DND-41 (cell line): Measurements from ENCODE around the gene MTCH1.

Experiments
- ATAC-seq: fragments of 200-7000 bp; cut with Tn5 transposase; 3 replicates; pipeline ENCODE4 v1.9.1; 2021; ENCODE audit warnings: low read depth; ENCODE audit not compliant: insufficient read depth
- DNase-seq: peaks from one replicate; pipeline ENCODE4 v3.0.0-alpha.2; 2020
- H2AFZ ChIP-seq: 2 replicates; pipeline ENCODE4 v1.6.0; 2012; ENCODE audit warnings: low read depth, low read length
- H3K27ac ChIP-seq: 2 replicates; pipeline ENCODE4 v1.5.1; 2012; ENCODE audit warnings: low read length, inconsistent platforms
- H3K27me3 ChIP-seq: fragments of 200-600 bp; sonication (generic); 2 replicates; pipeline ENCODE4 v1.6.0; 2012; ENCODE audit warnings: low read length, mild to moderate bottlenecking, inconsistent platforms; ENCODE audit not compliant: insufficient read depth, poor library complexity
- H3K36me3 ChIP-seq: 2 replicates; pipeline ENCODE4 v1.5.1; 2012; ENCODE audit warnings: low read length, inconsistent platforms; ENCODE audit not compliant: insufficient read depth
- H3K4me1 ChIP-seq: 2 replicates; pipeline ENCODE4 v1.5.1; 2012; ENCODE audit warnings: mild to moderate bottlenecking, low read length; ENCODE audit not compliant: insufficient read depth
- H3K4me2 ChIP-seq: 2 replicates; pipeline ENCODE4 v1.6.0; 2012; ENCODE audit warnings: mild to moderate bottlenecking, moderate library complexity, low read length, inconsistent platforms; ENCODE audit not compliant: insufficient read depth
- H3K4me3 ChIP-seq, 2 experiments: fragments of 200-600 bp in 1 of 2; shearing (Covaris generic) in 1 of 2; 2 replicates each; pipeline ENCODE4 v1.5.1; 2012 to 2016; ENCODE audit warnings: inconsistent platforms in 2 of 2, low read length in 2 of 2, mild to moderate bottlenecking in 2 of 2, low read depth in 1 of 2, moderate library complexity in 1 of 2
- H3K79me2 ChIP-seq: 2 replicates; pipeline ENCODE4 v1.6.0; 2012; ENCODE audit warnings: low read length, inconsistent platforms; ENCODE audit not compliant: insufficient read depth
- H3K9ac ChIP-seq: 2 replicates; pipeline ENCODE4 v1.6.0; 2012; ENCODE audit warnings: low read depth, mild to moderate bottlenecking, inconsistent platforms, low read length, moderate library complexity
- H3K9me3 ChIP-seq: 2 replicates; pipeline ENCODE4 v1.5.1; 2012; ENCODE audit warnings: low read length, moderate library complexity, mild to moderate bottlenecking, inconsistent platforms; ENCODE audit not compliant: insufficient read depth, severe bottlenecking
- H4K20me1 ChIP-seq: 2 replicates; pipeline ENCODE4 v1.6.0; 2012; ENCODE audit warnings: low read length; ENCODE audit not compliant: insufficient read depth
- CTCF ChIP-seq: IDR thresholded peaks from 2 replicates; pipeline ENCODE4 v1.5.1; 2012; ENCODE audit warnings: borderline replicate concordance, low read length, moderate library complexity, mild to moderate bottlenecking; ENCODE audit not compliant: poor library complexity, severe bottlenecking; ENCODE audit errors: extremely low read depth
- EZH2 ChIP-seq: IDR thresholded peaks from 3 replicates; pipeline ENCODE4 v1.6.1; 2012; ENCODE audit warnings: borderline replicate concordance, low read depth, mild to moderate bottlenecking, moderate library complexity, low read length, inconsistent platforms; ENCODE audit not compliant: severe bottlenecking

MTCH1 gene

GRCh38 chr6:36975231-36976006 lies 10.6 kb downstream of the MTCH1 start:
- no peaks in the 10 kb centered on the region for H3K4me1 ChIP-seq

DNA sequence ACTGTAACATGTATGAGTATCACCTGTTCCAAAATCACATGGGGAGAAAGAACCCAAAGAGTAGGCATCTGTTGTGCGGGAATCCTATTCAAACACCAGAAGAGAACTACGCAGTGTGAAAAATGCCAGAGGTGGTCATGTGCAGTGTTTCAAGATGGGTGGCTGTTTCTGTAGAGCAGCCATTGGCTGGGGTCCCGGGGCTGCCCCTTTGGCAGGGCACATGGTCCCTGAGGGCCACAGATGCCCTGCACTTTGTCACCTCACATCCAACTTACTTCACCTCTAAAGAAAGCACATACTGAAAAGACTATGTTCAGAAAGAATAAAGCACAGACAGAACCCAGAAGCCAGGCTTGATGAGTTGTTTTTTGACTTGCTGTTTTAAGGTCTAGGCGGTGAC lies 12.3 kb downstream of the MTCH1 start:
- TF ChIP-seq EZH2 (no peak), CTCF (no peak)
- Histone ChIP-seq H3K27me3 (no peaks in the 10 kb centered on the region), H3K9me3 (no peaks in the 10 kb centered on the region), H2AFZ (no peak overlapping the region), H3K4me1 (no peaks in the 10 kb centered on the region), H3K9ac (no peak overlapping the region), H3K36me3 (peaks cover 100% of the 10 kb centered on the region), H3K27ac (no peak overlapping the region), H3K4me3 (no peak overlapping the region), H4K20me1 (peaks cover 51% of the 10 kb centered on the region), H3K4me2 (no peak overlapping the region), H3K79me2 (peaks cover 21% of the 10 kb centered on the region)
- DNase-seq (no peak), ATAC-seq (no peak)

More at GRCh38 chr6:36975231-36976006, 10.6 kb downstream of the MTCH1 start:
- H4K20me1 ChIP-seq = peaks cover 55% of the 10 kb centered on the region
- TF ChIP-seq CTCF (no peak), EZH2 (no peak)
- no peaks in the 10 kb centered on the region for H3K9me3 ChIP-seq
- no peak overlapping the region for H3K9ac ChIP-seq
- H3K36me3 ChIP-seq = peaks cover 99% of the 10 kb centered on the region
- no peak overlapping the region for H2AFZ ChIP-seq
- H3K4me2 ChIP-seq = no peak overlapping the region
- no peak overlapping the region for H3K4me3 ChIP-seq
- DNase-seq = no peak
- H3K27me3 ChIP-seq = no peaks in the 10 kb centered on the region
- ATAC-seq = no peak
- no peak overlapping the region for H3K27ac ChIP-seq
- peaks cover 39% of the 10 kb centered on the region for H3K79me2 ChIP-seq

- Histone ChIP-seq H3K4me3 (no peak overlapping the region), H4K20me1 (peaks cover 51% of the 10 kb centered on the region), H3K9ac (no peak overlapping the region), H3K4me1 (no peaks in the 10 kb centered on the region), H3K27ac (no peak overlapping the region), H3K9me3 (no peaks in the 10 kb centered on the region), H2AFZ (no peak overlapping the region), H3K79me2 (peaks cover 17% of the 10 kb centered on the region), H3K36me3 (peaks cover 100% of the 10 kb centered on the region), H3K27me3 (no peaks in the 10 kb centered on the region), H3K4me2 (no peak overlapping the region)
- DNase-seq (no peak), ATAC-seq (no peak)
- TF ChIP-seq EZH2 = no peak
Measured at GRCh38 chr6:36973190-36973589, 12.8 kb downstream of the MTCH1 start.

- H3K27me3 ChIP-seq = no peaks in the 10 kb centered on the region
- H3K9me3 ChIP-seq = no peaks in the 10 kb centered on the region
- H2AFZ ChIP-seq = no peak overlapping the region
- TF ChIP-seq CTCF = no peak
- TF ChIP-seq EZH2 = no peak
- peaks cover 40% of the 10 kb centered on the region for H4K20me1 ChIP-seq
- H3K36me3 ChIP-seq = peaks cover 100% of the 10 kb centered on the region
- ATAC-seq (no peak), DNase-seq (no peak)
- H3K4me2 ChIP-seq = no peak overlapping the region
- H3K4me3 ChIP-seq = no peak overlapping the region
- H3K4me1 ChIP-seq = no peaks in the 10 kb centered on the region
- H3K9ac ChIP-seq = no peak overlapping the region
- peaks cover 8% of the 10 kb centered on the region for H3K79me2 ChIP-seq
- no peak overlapping the region for H3K27ac ChIP-seq
Measured at GRCh38 chr6:36971921-36972673, 13.9 kb downstream of the MTCH1 start.
